Ovary (tissue), 3 donors: ENCODE measurements around the gene GAS6.

Source experiments
- CTCF ChIP-seq, 3 donors: fragments of 450-650 bp in 2 of 3; fragments of 200-600 bp in 1 of 3; IDR thresholded peaks; one replicate each; pipeline versions ENCODE4 v1.5.1 to v1.8.0; 2016 to 2022; ENCODE audit warnings: antibody characterized with exemption in 3 of 3, mild to moderate bottlenecking in 1 of 3
- EP300 ChIP-seq: sonication (generic); formaldehyde crosslinking; IDR thresholded peaks from one replicate; pipeline ENCODE4 v1.6.1; 2017; ENCODE audit warnings: antibody characterized with exemption
- donor health status: DM: no; HTN: no; CAD: no.

GRCh38 chr13:113864273-113864890, 506 bp upstream of the GAS6 start:
- TF ChIP-seq CTCF (IDR thresholded peaks at IDR 0.05): no peak
- TF ChIP-seq EP300: no peak
